Measurements from ENCODE around the gene UNC13C.

DNA sequence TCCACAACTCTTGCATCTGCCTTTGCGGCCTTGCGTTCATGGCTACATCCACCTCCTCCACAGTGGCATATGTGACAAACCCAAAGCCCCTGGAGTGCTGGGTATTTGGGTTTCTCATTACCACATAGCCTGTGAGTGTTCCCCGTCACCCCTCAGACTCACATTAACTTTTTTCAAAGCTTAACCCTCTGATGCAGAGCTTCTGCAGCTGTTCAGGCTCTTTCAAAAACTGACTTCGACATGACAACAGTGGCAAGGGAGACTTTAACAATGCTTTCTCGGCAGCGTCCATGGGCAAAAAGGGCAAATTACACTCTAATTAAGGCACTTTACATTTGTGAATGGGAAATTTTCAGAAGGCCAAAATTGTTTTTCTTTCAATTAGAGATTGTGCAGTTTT lies 343.2 kb downstream of the UNC13C start:
- TF ChIP-seq, protein P1, sequence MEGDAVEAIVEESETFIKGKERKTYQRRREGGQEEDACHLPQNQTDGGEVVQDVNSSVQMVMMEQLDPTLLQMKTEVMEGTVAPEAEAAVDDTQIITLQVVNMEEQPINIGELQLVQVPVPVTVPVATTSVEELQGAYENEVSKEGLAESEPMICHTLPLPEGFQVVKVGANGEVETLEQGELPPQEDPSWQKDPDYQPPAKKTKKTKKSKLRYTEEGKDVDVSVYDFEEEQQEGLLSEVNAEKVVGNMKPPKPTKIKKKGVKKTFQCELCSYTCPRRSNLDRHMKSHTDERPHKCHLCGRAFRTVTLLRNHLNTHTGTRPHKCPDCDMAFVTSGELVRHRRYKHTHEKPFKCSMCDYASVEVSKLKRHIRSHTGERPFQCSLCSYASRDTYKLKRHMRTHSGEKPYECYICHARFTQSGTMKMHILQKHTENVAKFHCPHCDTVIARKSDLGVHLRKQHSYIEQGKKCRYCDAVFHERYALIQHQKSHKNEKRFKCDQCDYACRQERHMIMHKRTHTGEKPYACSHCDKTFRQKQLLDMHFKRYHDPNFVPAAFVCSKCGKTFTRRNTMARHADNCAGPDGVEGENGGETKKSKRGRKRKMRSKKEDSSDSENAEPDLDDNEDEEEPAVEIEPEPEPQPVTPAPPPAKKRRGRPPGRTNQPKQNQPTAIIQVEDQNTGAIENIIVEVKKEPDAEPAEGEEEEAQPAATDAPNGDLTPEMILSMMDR (IDR thresholded peaks at IDR 0.05) = no peak
- no peak for TF ChIP-seq EP300 (IDR thresholded peaks at IDR 0.05)
